B cell (primary cell): ENCODE results near the gene PC. TPM values are rescaled to one million over a fixed set of nuclear protein-coding genes. Genes with fewer than 3 reads are reported as not detected.

Experiments used
- ATAC-seq: fragments of 200-7000 bp; cut with Tn5 transposase; one replicate; pipeline ENCODE4 v1.10.0; 2021; ENCODE audit warnings: low read depth, mild to moderate bottlenecking, moderate number of reproducible peaks, moderate library complexity
- CTCF ChIA-PET: fragments of 350-600 bp; sonication (Branson Sonifier 250); formaldehyde crosslinking; loops from one replicate; lab custom pipeline; 2021; ENCODE audit warnings: antibody characterized with exemption, inconsistent platforms; lab: Charles Lee
- POLR2A ChIA-PET: fragments of 350-600 bp; sonication (Branson Sonifier 250); formaldehyde crosslinking; loops from one replicate; lab custom pipeline; 2021; ENCODE audit warnings: antibody characterized with exemption; lab: Charles Lee
- DNase-seq: peaks from one replicate; pipeline ENCODE4 v3.0.0; 2013
- H2AFZ ChIP-seq: 2 replicates; pipeline ENCODE4 v1.6.1; 2012; ENCODE audit warnings: mild to moderate bottlenecking, low read depth, low read length; ENCODE audit not compliant: insufficient read depth, poor library complexity, severe bottlenecking
- H3K27ac ChIP-seq, 2 donors: 1 replicate in 1 of 2; 2 replicates in 1 of 2; pipeline ENCODE4 v1.5.1; 2012 to 2013; ENCODE audit warnings: low read length in 2 of 2, mild to moderate bottlenecking in 2 of 2, moderate library complexity in 1 of 2
- H3K27me3 ChIP-seq, 4 experiments: fragments of 200-600 bp in 1 of 4; sonication (generic) in 1 of 4; replicated peaks in 1 of 4; 1 replicate in 2 of 4; 2 replicates in 2 of 4; pipeline versions ENCODE4 v1.6.1 to v1.7.0; 2013 to 2016; ENCODE audit warnings: low read length in 3 of 4, mild to moderate bottlenecking in 2 of 4, mixed read lengths in 1 of 4, moderate library complexity in 1 of 4; ENCODE audit not compliant: insufficient read depth in 4 of 4, control insufficient read depth in 3 of 4; ENCODE audit errors: control extremely low read depth in 1 of 4
- H3K36me3 ChIP-seq, 2 experiments: replicated peaks in 1 of 2; 1 replicate in 1 of 2; 2 replicates in 1 of 2; pipeline versions ENCODE4 v1.6.1 to v1.7.1; 2013; ENCODE audit warnings: low read length in 1 of 2; ENCODE audit not compliant: insufficient read depth in 2 of 2, control insufficient read depth in 1 of 2; ENCODE audit errors: control extremely low read depth in 1 of 2, extremely low read depth in 1 of 2
- H3K4me1 ChIP-seq, 2 donors: fragments of 200-600 bp in 1 of 2; sonication (generic) in 1 of 2; 1 replicate in 1 of 2; 2 replicates in 1 of 2; pipeline versions ENCODE4 v1.5.1 to v1.6.1; 2013 to 2017; ENCODE audit warnings: low read length in 2 of 2; ENCODE audit not compliant: control insufficient read depth in 2 of 2, insufficient read depth in 2 of 2
- H3K4me2 ChIP-seq: replicated peaks from 2 replicates; pipeline ENCODE3; 2012; ENCODE audit warnings: mild to moderate bottlenecking, low read depth, low read length; ENCODE audit not compliant: poor library complexity, severe bottlenecking
- H3K4me3 ChIP-seq, 5 experiments: fragments of 200-600 bp in 1 of 5; sonication (generic) in 1 of 5; 1 replicate in 3 of 5; 2 replicates in 2 of 5; pipeline versions ENCODE4 v1.5.1 to v1.7.0; 2011 to 2016; ENCODE audit warnings: low read length in 4 of 5, mild to moderate bottlenecking in 4 of 5, low read depth in 2 of 5, control low read depth in 1 of 5, moderate library complexity in 1 of 5; ENCODE audit not compliant: insufficient read depth in 1 of 5; ENCODE audit errors: control extremely low read depth in 1 of 5, extremely low read depth in 1 of 5
- H3K79me2 ChIP-seq: fragments of 200-600 bp; sonication (generic); one replicate; pipeline ENCODE4 v1.6.0; 2016; ENCODE audit warnings: low read length; ENCODE audit not compliant: control insufficient read depth, insufficient read depth
- H3K9ac ChIP-seq: fragments of 200-600 bp; sonication (generic); 2 replicates; pipeline ENCODE4 v1.6.1; 2017; ENCODE audit warnings: mild to moderate bottlenecking, low read length, moderate library complexity
- H3K9me3 ChIP-seq, 3 donors: one replicate each; pipeline versions ENCODE4 v1.6.1 to v1.7.1; 2013; ENCODE audit warnings: low read length in 2 of 3; ENCODE audit not compliant: control insufficient read depth in 2 of 3, insufficient read depth in 1 of 3; ENCODE audit errors: control extremely low read depth in 1 of 3
- H4K20me1 ChIP-seq: 2 replicates; pipeline ENCODE4 v1.6.0; 2012; ENCODE audit warnings: mild to moderate bottlenecking, low read length; ENCODE audit not compliant: insufficient read depth, control insufficient read depth, poor library complexity, severe bottlenecking
- H3K27ac Mint-ChIP-seq: one replicate; pipeline ENCODE4 v1.8.0; 2021; ENCODE audit warnings: mixed read lengths
- H3K27me3 Mint-ChIP-seq: one replicate; pipeline ENCODE4 v1.8.0; 2021; ENCODE audit warnings: mixed read lengths
- H3K4me1 Mint-ChIP-seq: one replicate; pipeline ENCODE4 v1.8.0; 2021; ENCODE audit warnings: mixed read lengths
- H3K4me3 Mint-ChIP-seq: one replicate; pipeline ENCODE4 v1.8.0; 2021; ENCODE audit warnings: mixed read lengths
- H3K9me3 Mint-ChIP-seq: one replicate; pipeline ENCODE4 v1.8.0; 2022; ENCODE audit warnings: mixed read lengths; ENCODE audit not compliant: insufficient read depth
- EZH2 ChIP-seq: IDR thresholded peaks from 2 replicates; pipeline ENCODE4 v1.6.1; 2012; ENCODE audit warnings: borderline replicate concordance, low read depth, mild to moderate bottlenecking, moderate library complexity, low read length; ENCODE audit not compliant: insufficient read depth, poor library complexity, severe bottlenecking
- WGBS: methylation state at CpG from one replicate; pipeline ENCODE4 v1.1.5; 2013; ENCODE audit warnings: missing lambda C conversion rate; ENCODE audit not compliant: insufficient coverage; 5-methylcytosine and 5-hydroxymethylcytosine counted together
- intact Hi-C: fragments of 100-400 bp; cut with micrococcal nuclease; formaldehyde crosslinking; loops from one replicate; pipeline ENCODE4 v1.10.0; 2022
- polyA plus RNA-seq: library from polyadenylated mRNA; depleted of rRNA; stranded (reverse); fragments of >200 nt; gene quantifications from 2 replicates; pipeline ENCODE4 v1.2.3, GENCODE V29; 2012
- total RNA-seq, 2 donors: library from RNA; stranded (reverse); fragments of 120-200 nt in 1 of 2; gene quantifications; 1 replicate in 1 of 2; 2 replicates in 1 of 2; pipeline versions ENCODE4 v1.2.3 to v1.2.4, GENCODE V29; 2013 to 2022
- TF ChIP-seq, protein P1 (sequence below): fragments of 200-600 bp; IDR thresholded peaks from one replicate; pipeline ENCODE4 v1.8.0; 2022; ENCODE audit warnings: antibody characterized with exemption, mild to moderate bottlenecking

Gene PC
- total and polyA plus RNA-seq, 2 donors (not counting 1 experiment from before 2014, with no cell fraction given), result 1.5 to 4.4 TPM

DNA sequence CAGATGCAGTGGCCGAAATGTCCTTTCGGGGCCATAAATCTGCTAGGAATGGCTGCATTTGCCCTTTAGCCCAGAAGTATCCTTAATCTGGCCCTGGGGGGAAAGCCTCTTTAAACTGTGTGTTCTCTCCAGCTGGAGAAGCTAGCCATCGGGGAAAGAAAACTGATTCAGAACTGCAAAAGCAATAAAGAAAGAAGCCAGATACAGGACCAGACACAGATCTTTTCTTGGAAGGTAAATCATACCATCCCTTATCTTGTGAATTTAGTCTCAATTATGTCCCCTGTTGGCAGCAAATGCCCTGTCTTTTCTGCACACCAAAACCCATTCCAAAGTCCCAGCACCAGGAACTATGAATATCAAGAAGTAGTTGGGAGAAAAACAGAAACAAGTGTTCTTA, 25.6 kb downstream of the PC start:
- Mint-ChIP-seq H3K27me3 (peaks cover 26% of the 10 kb centered on the region), H3K4me1 (no peaks in the 10 kb centered on the region), H3K4me3 (no peak overlapping the region), H3K27ac (no peak overlapping the region), H3K9me3 (peaks cover 4% of the 10 kb centered on the region)
- no peak for DNase-seq
- intact Hi-C loops, result no loop called here
- Histone ChIP-seq H3K4me2 (no peak overlapping the region), H3K9ac (no peak overlapping the region), H3K4me3 (no peak overlapping the region), H3K36me3 (no peaks in the 10 kb centered on the region), H3K27me3 (peaks cover 0 to 3% (median 1%) of the 10 kb centered on the region in 4 experiments), H4K20me1 (no peaks in the 10 kb centered on the region), H3K4me1 (no peaks in the 10 kb centered on the region), H3K9me3 (no peaks in the 10 kb centered on the region), H2AFZ (no peak overlapping the region), H3K27ac (no peak overlapping the region), H3K79me2 (no peaks in the 10 kb centered on the region)
- no peak for TF ChIP-seq EZH2
- TF ChIP-seq, protein P1, sequence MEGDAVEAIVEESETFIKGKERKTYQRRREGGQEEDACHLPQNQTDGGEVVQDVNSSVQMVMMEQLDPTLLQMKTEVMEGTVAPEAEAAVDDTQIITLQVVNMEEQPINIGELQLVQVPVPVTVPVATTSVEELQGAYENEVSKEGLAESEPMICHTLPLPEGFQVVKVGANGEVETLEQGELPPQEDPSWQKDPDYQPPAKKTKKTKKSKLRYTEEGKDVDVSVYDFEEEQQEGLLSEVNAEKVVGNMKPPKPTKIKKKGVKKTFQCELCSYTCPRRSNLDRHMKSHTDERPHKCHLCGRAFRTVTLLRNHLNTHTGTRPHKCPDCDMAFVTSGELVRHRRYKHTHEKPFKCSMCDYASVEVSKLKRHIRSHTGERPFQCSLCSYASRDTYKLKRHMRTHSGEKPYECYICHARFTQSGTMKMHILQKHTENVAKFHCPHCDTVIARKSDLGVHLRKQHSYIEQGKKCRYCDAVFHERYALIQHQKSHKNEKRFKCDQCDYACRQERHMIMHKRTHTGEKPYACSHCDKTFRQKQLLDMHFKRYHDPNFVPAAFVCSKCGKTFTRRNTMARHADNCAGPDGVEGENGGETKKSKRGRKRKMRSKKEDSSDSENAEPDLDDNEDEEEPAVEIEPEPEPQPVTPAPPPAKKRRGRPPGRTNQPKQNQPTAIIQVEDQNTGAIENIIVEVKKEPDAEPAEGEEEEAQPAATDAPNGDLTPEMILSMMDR, result no peak
- 100% methylated on average over 3 of the region's 3 CpGs for WGBS
- ATAC-seq, result no peak
- POLR2A ChIA-PET, result interaction anchor here (0.7 kb wide), 1 partner anchor 15 kb away, joined by 3 read pairs; no protein-coding TSS in a partner anchor
- CTCF ChIA-PET, result no interaction called here

DNA sequence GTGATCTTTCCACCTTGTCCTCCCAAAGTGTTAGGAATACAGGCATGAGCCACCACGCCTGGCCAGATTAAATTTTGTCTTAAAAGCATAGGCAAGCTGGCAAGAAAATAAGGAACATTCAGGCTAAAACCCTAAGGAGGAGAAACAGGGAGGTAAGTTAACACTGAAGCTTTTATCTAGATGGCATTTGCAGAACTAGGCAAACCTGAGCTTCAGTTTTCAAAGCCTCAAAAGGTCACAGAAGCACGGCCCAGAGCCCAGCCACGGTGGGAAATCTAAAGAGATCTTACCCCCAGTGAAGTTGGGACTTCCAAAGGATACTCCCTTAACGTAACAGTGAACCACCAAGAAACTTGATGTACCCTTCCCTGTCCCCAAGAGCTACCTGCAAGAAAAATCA, 28.4 kb downstream of the PC start:
- TF ChIP-seq, protein P1, result no peak
- TF ChIP-seq EZH2, result no peak
- intact Hi-C loops, result no loop called here
- no peak overlapping the region for H3K27ac ChIP-seq

More for the DNA sequence above, 28.4 kb downstream of the PC start:
- Histone ChIP-seq H4K20me1 (no peaks in the 10 kb centered on the region), H3K4me1 (no peaks in the 10 kb centered on the region), H3K9me3 (peaks cover 0 to 3% (median 0%) of the 10 kb centered on the region in 3 donors), H3K79me2 (no peaks in the 10 kb centered on the region), H3K4me2 (no peak overlapping the region), H3K9ac (no peak overlapping the region), H3K36me3 (no peaks in the 10 kb centered on the region), H3K4me3 (no peak overlapping the region), H2AFZ (no peak overlapping the region), H3K27me3 (peaks cover 0 to 3% (median 0%) of the 10 kb centered on the region in 4 experiments)
- Mint-ChIP-seq H3K27ac (no peak overlapping the region), H3K9me3 (peaks cover 2% of the 10 kb centered on the region), H3K4me3 (no peak overlapping the region), H3K27me3 (peaks cover 21% of the 10 kb centered on the region), H3K4me1 (no peaks in the 10 kb centered on the region)
- ATAC-seq, result no peak
- ChIA-PET CTCF (no interaction called here), POLR2A (no interaction called here)
- WGBS, result no CpG with 5 or more reads among the region's 4 CpGs
- no peak for DNase-seq
